ENCODE results near the gene S100A9. TPM values are rescaled to one million over a fixed set of nuclear protein-coding genes. Genes with fewer than 3 reads are reported as not detected.
A peak's percentile ranks its signal among the peaks of the same experiment; 100 is the strongest.

S100A9 gene
- total RNA-seq, 1 experiment from 2014 or later: 559 TPM

DNA sequence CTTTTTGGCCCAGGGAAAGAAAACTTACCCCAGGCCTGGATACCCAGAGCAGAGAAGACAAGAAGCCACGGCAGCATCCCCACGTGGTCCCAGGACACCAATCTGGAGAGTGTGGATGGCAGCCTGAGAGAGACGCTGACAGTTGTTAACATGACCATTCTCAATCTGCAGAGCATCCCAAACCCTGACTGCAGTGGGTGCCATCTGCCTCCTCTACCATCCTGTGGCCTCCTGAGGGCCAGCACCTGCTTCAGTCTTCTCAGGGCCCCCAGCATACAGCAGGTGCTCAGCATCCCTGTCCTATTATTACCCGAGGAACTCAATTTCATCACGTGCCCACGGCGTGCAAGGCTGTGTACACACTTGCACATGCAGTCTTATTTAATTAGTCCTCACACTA lies 9.8 kb upstream of the S100A9 start:
- POLR2A ChIA-PET (ENCODE audit: unreplicated experiment): no interaction called here
- CTCF ChIA-PET: no interaction called here

DNA sequence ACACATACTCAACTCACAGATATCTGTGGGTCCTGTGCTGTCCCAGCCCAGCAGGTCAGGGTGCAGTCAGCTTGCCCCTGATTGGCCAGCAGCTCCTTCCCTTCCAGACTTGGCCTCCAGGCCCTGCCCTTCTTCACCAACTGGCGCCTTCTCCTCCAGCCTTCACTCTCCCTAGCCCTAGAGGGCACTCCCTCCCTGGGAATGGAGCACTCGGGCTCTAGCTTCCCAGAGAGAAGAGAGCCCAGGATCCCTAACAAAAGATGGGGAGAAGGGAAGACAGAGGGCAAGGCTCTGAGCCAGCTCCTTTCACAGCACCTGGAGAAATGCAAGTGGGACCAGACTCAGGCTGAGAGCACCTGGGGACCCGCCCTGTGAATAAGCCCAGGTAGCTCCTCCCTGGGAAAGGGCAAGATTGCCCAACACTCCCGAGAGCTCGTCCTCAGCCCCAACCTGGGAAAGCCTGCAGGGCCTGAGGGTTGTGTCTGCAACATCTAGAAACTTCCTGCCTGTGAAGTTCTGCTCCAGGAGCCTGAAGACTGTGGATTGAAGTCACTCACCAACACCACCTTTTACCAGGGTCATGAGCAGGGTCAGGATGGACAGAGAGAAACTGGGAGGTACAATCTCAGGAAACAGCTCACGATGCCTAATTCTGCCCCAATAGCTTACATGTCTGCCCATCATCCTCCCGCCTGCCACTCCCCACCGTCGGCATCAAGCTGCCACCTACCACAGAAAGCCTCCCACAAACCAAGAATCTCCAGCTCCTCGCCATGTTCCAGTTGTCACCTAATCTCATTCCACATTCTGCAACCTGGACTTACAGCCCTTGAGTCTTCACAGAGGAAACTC lies 8.9 kb upstream of the S100A9 start, which contains the start of gene PGLYRP4:
PGLYRP4 (minus strand) TSS at position 331 of the 852 bp plus-strand sequence. CDS start 909 bp downstream, outside the sequence.
- BruUV-seq (replicated peaks): no TSS peak
- peak; percentile 31 for DNase-seq
- no peak within 1 kb of the TSS for H3K4me2 ChIP-seq (ENCODE audit: low read length)
- ATAC-seq: no peak
- H3K9me3 ChIP-seq (ENCODE audit: low read length): no peaks in the 10 kb centered on the region
- ChIA-PET CTCF (no interaction called here), POLR2A (ENCODE audit: unreplicated experiment) (no interaction called here)
- no peak within 1 kb of the TSS for H3K4me3 ChIP-seq (ENCODE audit: low read length)
- TF ChIP-seq EZH2phosphoT487 (IDR thresholded peaks at IDR 0.05; ENCODE audit: borderline replicate concordance, low read length) (no peak), EZH2 (IDR thresholded peaks at IDR 0.05; ENCODE audit: low read length, unreplicated experiment) (no peak)
- TF ChIP-seq, protein P1, sequence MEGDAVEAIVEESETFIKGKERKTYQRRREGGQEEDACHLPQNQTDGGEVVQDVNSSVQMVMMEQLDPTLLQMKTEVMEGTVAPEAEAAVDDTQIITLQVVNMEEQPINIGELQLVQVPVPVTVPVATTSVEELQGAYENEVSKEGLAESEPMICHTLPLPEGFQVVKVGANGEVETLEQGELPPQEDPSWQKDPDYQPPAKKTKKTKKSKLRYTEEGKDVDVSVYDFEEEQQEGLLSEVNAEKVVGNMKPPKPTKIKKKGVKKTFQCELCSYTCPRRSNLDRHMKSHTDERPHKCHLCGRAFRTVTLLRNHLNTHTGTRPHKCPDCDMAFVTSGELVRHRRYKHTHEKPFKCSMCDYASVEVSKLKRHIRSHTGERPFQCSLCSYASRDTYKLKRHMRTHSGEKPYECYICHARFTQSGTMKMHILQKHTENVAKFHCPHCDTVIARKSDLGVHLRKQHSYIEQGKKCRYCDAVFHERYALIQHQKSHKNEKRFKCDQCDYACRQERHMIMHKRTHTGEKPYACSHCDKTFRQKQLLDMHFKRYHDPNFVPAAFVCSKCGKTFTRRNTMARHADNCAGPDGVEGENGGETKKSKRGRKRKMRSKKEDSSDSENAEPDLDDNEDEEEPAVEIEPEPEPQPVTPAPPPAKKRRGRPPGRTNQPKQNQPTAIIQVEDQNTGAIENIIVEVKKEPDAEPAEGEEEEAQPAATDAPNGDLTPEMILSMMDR (conservative IDR thresholded peaks at IDR 0.05; ENCODE audit: low read depth, low read length): no peak
- H3K36me3 ChIP-seq (ENCODE audit: low read depth, low read length): no peaks in the 10 kb centered on the region
- H4K20me1 ChIP-seq (ENCODE audit: low read length): no peaks in the 10 kb centered on the region
- intact Hi-C loops (cut with micrococcal nuclease): no loop called here
- no peaks in the 10 kb centered on the region for H3F3A ChIP-seq (ENCODE audit: low read length, unreplicated experiment)
- no peaks in the 10 kb centered on the region for H3K9me2 ChIP-seq (replicated peaks; ENCODE audit: low read length)
- peaks cover 77% of the 10 kb centered on the region for H3K27me3 ChIP-seq (ENCODE audit: low read length)
- H3K27ac ChIP-seq (ENCODE audit: low read length): no peak within 1 kb of the TSS
- no peak within 1 kb of the TSS for H2AFZ ChIP-seq (ENCODE audit: low read length)
- H3K79me2 ChIP-seq (ENCODE audit: low read length): no peaks in the 10 kb centered on the region
- peaks cover 5% of the 10 kb centered on the region; the same call in 1 of the 2 replicates for H3K4me1 ChIP-seq (ENCODE audit: insufficient read depth, low read length)
- H3K9ac ChIP-seq (ENCODE audit: low read length): no peak within 1 kb of the TSS

More for the DNA sequence above, 9.8 kb upstream of the S100A9 start:
- TF ChIP-seq EZH2 (IDR thresholded peaks at IDR 0.05; ENCODE audit: low read length, unreplicated experiment) (no peak), EZH2phosphoT487 (IDR thresholded peaks at IDR 0.05; ENCODE audit: borderline replicate concordance, low read length) (no peak)
- TF ChIP-seq, protein P1 (conservative IDR thresholded peaks at IDR 0.05; ENCODE audit: low read depth, low read length): no peak
- Histone ChIP-seq H3K4me3 (ENCODE audit: low read length) (no peak overlapping the region), H3K36me3 (ENCODE audit: low read depth, low read length) (no peaks in the 10 kb centered on the region), H3K9me3 (ENCODE audit: low read length) (no peaks in the 10 kb centered on the region), H3K27me3 (ENCODE audit: low read length) (peaks cover 85% of the 10 kb centered on the region), H2AFZ (ENCODE audit: low read length) (no peak overlapping the region), H3K27ac (ENCODE audit: low read length) (no peak overlapping the region), H3K9me2 (replicated peaks; ENCODE audit: low read length) (no peaks in the 10 kb centered on the region), H3K9ac (ENCODE audit: low read length) (no peak overlapping the region), H3K79me2 (ENCODE audit: low read length) (no peaks in the 10 kb centered on the region), H3K4me2 (ENCODE audit: low read length) (no peak overlapping the region), H4K20me1 (ENCODE audit: low read length) (no peaks in the 10 kb centered on the region), H3F3A (ENCODE audit: low read length, unreplicated experiment) (no peaks in the 10 kb centered on the region), H3K4me1 (ENCODE audit: insufficient read depth, low read length) (peaks cover 4% of the 10 kb centered on the region; the same call in 1 of the 2 replicates)
- ATAC-seq (no peak), DNase-seq (no peak)
- intact Hi-C loops (cut with micrococcal nuclease): no loop called here
- no TSS peak for BruUV-seq (replicated peaks)
